ENCODE measurements around the gene SLC22A31.

Gene SLC22A31

GRCh38 chr16:89149386-89149785 is 51.0 kb downstream of the SLC22A31 start:
- peaks cover 22% of the 10 kb centered on the region for H3K36me3 Mint-ChIP-seq (ENCODE audit: low read depth)
- H3K27me3 Mint-ChIP-seq: no peaks in the 10 kb centered on the region
- no peak for DNase-seq
- no peak for ATAC-seq
- no peaks in the 10 kb centered on the region for H3K4me1 Mint-ChIP-seq
- no peak overlapping the region for H3K27ac Mint-ChIP-seq
- no peaks in the 10 kb centered on the region for H3K9me3 Mint-ChIP-seq
- H3K4me3 Mint-ChIP-seq: no peak overlapping the region

GRCh38 chr16:89147085-89147817 is 53.1 kb downstream of the SLC22A31 start:
- Mint-ChIP-seq H3K4me3 (no peak overlapping the region), H3K27ac (no peak overlapping the region), H3K9me3 (no peaks in the 10 kb centered on the region), H3K4me1 (no peaks in the 10 kb centered on the region), H3K36me3 (ENCODE audit: low read depth) (peaks cover 22% of the 10 kb centered on the region), H3K27me3 (no peaks in the 10 kb centered on the region)
- ATAC-seq: no peak
- DNase-seq: no peak

- ATAC-seq (no peak), DNase-seq (no peak)
- H3K4me1 Mint-ChIP-seq: no peaks in the 10 kb centered on the region
- H3K4me3 Mint-ChIP-seq: no peak overlapping the region
- H3K27ac Mint-ChIP-seq: no peak overlapping the region
- H3K27me3 Mint-ChIP-seq: no peaks in the 10 kb centered on the region
- peaks cover 22% of the 10 kb centered on the region for H3K36me3 Mint-ChIP-seq (ENCODE audit: low read depth)
- H3K9me3 Mint-ChIP-seq: no peaks in the 10 kb centered on the region
Measured at GRCh38 chr16:89146211-89147005, 53.9 kb downstream of the SLC22A31 start.
